NCI-H2029 (cell line): ENCODE results near the gene TTLL5.

Experiments
- DNase-seq: peaks from one replicate; lab custom pipeline; 2025; lab: John Stamatoyannopoulos, UW

TTLL5 gene

DNA sequence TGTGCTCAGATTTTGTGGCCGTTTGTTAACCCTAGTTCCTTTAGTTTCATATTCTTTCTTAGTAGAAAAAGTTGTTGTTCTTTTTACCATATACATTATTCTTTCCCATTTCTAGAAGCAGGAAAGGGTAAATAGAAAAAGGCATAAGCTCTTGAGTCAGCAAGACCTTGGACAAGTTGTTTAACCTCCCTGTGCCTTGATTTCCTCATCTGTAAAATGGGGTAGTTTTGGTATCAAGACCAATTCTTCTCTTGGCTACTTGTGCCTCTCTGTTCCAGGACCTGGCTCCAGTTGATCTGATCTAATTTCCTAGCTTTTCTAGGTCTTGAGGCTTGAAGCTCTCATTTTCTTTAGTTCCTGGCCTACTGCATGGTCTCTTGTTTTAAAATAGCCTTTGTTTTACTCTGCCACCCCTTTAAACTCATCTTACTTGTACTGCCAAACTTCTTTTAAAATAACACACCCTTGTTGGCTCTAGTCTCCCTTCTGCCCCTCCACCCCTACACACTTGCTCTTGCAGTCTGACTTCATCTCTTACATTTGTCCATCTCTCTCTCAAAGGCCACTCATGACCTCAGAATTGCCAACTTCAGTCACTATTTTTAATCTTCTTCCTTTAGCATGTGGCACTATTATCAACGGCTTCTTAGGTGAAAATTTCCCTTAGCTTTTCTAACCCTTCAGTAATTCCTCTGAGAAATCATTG is 143.7 kb downstream of the TTLL5 start:
- DNase-seq, result no peak

DNA sequence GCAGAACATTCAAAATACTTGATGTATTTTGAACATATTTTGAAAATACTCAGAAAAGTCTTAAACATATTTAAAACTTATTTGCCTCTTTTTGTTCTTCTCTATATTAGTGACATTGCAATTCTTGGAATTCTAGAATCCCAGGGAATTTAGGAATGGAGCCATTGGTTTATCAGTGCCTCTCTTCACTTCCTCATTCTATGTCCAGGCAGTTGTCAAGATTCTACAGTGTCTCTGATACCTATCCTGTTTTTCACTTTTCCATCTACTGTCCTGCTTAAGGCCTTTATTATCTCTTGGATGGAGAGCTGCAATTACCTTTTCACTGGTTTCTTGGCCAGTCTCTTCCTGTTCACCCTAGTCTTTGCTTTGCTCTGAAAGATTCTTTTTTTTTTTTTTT is 144.6 kb downstream of the TTLL5 start:
- no peak for DNase-seq

DNA sequence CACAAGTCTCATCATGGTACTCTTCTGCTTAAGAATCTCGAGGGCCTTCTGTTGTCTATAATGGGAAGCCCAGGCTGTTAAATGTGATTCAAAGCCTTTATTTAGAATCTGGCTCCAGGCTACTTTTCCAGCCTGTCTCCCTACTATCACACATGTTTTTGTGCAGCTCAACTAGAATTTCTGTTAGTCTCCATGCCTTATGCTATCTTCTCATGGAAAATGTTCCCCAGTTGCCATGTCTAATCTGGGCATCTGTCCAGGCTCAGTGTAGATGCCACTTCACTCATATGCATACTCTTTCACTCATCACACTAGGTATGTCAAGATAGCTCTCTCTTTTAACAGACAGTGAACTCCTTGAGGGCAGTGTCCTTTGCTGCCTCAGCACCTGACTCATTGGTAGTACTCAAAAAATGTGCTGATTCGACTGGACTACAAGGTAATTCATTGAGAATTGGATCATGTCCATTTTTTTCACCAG is 145.3 kb downstream of the TTLL5 start:
- DNase-seq, result no peak

DNA sequence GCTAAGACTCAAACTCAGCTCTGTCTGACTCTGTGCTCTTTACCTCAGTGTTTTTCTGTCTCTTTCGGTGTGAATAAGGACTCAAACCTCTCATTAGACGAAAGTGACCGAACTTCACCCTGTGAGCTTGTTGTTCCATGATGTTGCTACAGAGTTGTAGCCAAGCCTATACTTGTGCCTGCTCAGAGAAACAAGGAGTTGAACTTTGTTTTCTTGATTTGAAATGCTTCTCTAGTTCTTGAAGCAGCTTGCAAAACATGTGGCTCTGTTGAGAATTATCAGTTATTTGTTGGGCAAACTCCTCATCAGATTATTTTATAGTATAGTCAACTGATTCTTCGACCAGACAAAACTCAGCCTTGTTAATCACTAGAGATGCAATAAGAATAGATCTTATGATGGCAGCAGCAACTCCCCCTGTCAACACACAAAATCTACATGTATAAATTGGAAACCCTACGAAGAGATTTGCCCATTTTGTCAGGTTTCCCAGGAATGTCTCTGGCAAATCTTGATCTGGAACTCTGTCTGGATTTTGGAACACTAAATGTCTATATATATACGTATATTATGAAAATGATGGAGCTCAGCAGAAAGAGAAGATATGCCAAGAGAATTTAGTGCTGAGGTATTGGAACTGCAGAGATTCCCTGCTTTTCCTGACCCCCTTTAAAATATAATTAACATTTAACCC is 146.8 kb downstream of the TTLL5 start:
- no peak for DNase-seq

- no peak for DNase-seq
Observed at GRCh38 chr14:75811136-75811829, 150.2 kb downstream of the TTLL5 start.

DNA sequence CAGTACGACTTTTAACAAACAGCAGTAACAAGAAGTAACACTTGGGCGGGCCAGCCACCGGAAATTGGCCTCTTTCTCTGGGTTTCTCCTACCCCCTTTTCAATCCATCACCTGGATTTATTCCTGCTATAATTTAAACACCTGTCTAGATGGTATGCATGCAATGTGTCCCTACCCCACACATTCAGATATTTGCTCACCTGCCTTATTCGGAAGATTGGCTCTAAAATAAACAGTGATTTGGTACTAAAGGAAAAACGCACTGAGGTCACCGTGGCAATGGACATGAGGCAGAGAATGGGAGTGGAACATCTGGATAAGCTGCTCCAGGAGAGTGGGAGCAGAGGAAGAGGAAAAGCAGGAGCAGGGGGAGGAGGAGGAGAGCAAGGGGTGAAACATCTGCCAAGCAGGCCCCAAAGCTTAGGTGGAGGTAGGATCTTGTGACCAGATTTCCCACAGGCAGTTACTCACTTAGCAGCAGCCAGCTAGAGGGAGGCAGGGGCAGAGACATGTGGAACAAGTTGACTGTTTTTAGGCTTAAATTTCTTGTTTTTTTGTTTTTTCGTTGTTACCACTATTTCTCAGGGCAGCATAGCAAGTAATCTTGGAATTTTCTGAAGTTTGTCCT is 150.9 kb downstream of the TTLL5 start:
- DNase-seq, result peak; percentile 60

DNA sequence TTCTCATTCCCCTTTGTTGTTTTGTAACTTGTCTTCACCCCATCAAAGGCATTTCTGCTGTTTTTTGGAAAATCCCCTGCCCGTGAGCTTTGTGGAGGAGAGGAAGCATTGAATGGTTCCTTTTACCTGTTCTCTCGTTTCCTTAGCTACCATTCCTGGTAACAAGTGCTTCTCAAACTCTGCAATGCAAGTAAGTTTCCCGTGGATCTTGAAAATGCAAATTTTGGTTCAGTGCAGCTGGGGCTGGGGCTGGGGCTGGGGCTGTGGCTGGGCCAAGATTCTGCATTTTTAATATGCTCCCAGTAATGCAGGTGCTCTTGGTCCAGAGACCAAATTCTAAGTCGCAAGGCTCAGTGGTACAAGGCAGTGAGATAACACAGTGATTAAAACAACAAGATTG is 151.6 kb downstream of the TTLL5 start:
- no peak for DNase-seq

- DNase-seq, result no peak
Observed at GRCh38 chr14:75820761-75821160, 159.7 kb downstream of the TTLL5 start.

DNA sequence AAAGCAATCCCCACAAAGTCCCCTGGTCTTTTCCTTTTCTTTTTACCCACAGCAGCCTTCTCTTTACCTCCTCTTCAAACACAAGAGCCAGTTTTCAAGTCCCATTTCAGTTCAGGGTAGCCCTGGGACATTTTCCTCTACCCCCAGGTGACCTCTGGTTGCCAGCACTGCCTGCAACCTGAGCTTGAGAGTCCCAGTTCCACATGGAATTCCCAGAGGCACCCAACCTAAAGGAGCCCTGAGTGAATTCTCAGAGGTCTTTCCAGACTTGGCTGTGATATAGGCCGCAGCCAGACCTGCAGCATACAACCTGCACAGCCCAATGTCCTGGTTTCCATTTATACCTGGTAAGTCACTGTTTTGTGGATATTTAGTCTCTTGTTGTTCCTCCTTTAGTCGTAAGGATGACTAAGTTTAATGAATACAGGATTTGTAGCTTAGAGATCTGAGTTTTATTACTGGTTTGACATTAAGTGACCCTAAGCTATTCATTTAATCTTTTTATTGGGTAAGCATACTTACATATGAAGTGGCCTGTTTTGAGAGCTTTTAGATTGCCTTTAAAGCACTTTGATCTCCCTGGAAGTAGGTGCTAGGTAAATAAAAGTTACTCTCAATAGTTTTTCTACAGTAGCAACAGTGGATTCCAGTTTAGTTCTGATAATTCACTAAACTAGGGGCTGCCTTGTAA is 160.9 kb downstream of the TTLL5 start:
- no peak for DNase-seq

GRCh38 chr14:75822522-75823141 is 161.6 kb downstream of the TTLL5 start:
- DNase-seq, result no peak

GRCh38 chr14:75823334-75823733 is 162.3 kb downstream of the TTLL5 start:
- DNase-seq, result no peak

DNA sequence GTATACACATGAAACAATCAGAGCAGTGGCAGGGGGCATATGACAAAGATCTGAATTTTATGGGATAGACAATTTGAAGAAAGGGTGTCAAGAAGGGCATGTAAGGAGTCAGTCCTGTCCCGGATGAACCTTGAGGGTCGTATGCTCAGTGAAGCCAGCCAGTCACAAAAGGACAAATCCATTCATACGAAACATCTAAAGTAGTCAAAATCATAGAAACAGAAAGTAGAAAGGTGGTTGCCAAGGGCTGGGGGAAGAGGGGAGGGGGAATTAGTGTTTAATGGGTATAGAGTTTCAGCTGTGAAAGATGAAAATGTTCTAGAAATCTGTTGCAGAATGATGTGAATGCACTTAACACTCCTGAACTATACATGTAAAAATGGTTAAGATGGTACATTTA is 163.3 kb downstream of the TTLL5 start:
- no peak for DNase-seq

- no peak for DNase-seq
Observed at GRCh38 chr14:75825147-75825592, 164.1 kb downstream of the TTLL5 start.

- DNase-seq, result no peak
Observed at GRCh38 chr14:75826599-75826998, 165.6 kb downstream of the TTLL5 start.

DNA sequence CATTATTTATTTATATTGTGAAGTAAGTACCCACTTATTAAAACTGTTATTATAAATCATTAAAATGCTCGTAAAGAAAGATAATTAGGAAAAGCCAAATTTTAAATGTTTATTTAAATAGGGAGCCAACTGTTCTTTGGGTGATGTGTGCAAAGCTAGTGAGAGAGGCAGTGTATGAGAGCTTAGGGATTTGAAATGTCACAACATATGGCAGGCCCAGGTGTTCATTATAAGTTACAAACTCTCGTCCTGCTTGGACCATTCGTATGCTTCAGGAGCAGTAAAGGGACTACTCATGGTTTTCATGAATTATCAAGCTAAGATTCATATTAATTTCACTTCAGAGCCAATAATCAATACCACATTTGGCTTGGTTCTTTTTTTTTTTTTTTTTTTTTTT is 166.3 kb downstream of the TTLL5 start:
- no peak for DNase-seq

DNA sequence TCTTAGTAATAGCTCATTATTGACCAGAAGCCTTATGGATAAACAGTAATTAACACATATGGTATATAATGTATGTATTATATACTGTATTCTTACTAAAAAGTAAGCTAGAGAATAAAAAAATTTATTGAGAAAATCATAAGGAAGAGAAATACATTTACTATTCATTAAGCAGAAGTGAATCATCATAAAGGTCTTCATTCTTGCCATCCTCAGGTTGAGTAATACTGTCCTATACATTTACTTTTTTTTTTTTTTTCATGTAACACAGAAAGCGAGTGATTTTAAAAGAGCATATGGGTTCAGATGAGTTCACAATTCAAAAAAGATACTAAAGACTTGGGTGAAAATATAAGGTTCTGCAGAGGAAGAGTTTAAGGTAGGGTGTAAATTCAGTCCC is 168.3 kb downstream of the TTLL5 start:
- no peak for DNase-seq

DNA sequence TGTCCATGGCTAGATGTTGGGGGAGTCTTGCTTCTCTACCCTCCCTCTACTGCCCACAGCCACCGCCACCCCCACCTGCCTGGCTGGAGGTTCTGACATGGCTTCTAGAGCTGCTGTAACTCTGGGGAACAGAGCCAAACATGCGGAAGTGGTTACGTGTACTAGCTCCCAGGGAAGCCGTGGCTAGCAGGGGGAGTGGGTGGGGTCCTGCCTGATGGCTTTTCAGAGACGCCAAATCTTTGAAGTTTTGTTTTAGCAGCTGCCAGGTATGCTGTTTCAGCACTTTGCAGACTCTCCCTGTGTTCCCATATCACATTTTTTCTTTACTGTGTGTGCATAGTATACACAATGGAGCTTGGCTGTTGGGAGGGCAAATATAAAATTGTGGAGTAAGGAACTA is 170.4 kb downstream of the TTLL5 start:
- peak; percentile 70 for DNase-seq

DNA sequence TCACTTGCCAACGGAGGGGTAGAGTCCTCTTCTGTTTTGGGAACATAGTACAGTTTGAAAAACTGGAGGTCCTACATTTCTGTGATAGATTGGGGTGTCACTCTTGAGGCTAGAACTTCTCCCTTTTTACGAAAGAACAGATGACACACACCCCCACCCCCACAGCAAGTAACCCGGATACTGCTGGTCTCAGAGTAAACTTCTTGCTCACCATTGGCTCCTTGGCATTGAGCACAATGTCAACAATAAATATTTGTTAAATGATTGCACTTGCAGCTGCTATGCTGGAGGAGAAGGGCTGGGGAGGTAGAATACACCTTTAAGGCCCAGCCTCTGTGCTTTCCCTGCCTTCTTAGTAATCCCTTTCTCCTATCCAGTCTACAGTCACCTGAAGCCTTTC is 170.9 kb downstream of the TTLL5 start:
- peak; percentile 50 for DNase-seq

DNA sequence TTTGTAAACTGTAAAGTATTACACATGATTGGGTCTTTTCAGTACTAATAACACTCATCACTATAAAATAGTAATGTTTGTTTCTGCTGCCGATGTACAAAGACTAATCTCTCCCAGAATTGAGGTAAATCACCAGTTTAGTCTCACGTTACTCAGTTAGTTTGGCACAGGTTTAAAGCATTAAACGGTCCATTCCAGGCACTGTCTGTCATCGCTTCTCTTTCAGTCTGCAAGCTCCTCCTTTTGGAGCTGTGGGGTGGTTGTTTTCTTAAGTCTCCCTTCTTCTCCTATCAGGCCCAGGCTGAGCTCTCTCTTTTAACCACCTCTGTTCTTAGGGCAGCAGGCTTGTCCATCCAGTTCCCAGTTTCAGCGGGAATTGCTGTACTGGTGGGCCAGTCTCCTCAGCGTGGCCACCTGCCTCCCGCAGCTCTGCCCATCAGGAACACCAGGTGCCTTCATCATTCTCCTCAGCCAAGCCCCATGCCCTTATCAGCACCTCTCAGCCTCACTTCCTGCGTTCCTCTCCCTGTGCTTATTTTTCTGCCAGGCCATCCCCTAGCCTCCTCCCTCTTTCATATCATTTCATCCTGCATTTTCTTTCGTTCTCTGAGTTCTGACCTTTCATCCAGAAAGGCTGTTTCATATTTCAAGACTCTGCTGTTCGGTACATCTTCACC is 171.7 kb downstream of the TTLL5 start:
- peak; percentile 20 for DNase-seq

GRCh38 chr14:75833326-75834020 is 172.4 kb downstream of the TTLL5 start:
- DNase-seq, result no peak
